ENCODE data around the gene COPG2. TPM values are rescaled to one million over a fixed set of nuclear protein-coding genes. Genes with fewer than 3 reads are reported as not detected.

The COPG2 gene
- total and polyA plus RNA-seq, 2 experiments from 2014 or later = 4.9 to 66.3 TPM

GRCh38 chr7:130641040-130641439, 27.5 kb downstream of the COPG2 start:
- Histone ChIP-seq H3K27me3 (ENCODE audit: insufficient read depth) (no peaks in the 10 kb centered on the region), H3F3A (replicated peaks; ENCODE audit: low read depth) (no peaks in the 10 kb centered on the region), H3K9me2 (ENCODE audit: insufficient read depth) (no peaks in the 10 kb centered on the region), H3K27ac (ENCODE audit: low read depth) (no peak overlapping the region), H2AFZ (no peak overlapping the region), H3K36me3 (ENCODE audit: insufficient read depth) (peaks cover 14% of the 10 kb centered on the region), H3K4me2 (no peak overlapping the region), H3K4me3 (no peak overlapping the region), H4K20me1 (replicated peaks; ENCODE audit: insufficient read depth) (no peaks in the 10 kb centered on the region), H3K79me2 (replicated peaks; ENCODE audit: insufficient read depth) (no peaks in the 10 kb centered on the region), H3K4me1 (ENCODE audit: insufficient read depth) (no peaks in the 10 kb centered on the region)
- peaks cover 83% of the 10 kb centered on the region for H3K36me3 Mint-ChIP-seq (ENCODE audit: low read depth)
- H3K27ac Mint-ChIP-seq = no peak overlapping the region
- DNase-seq (ENCODE audit: low spot score) = no peak
- TF ChIP-seq CREB1 (CRISPR knock-in tag; IDR thresholded peaks at IDR 0.05; ENCODE audit: low read depth) = no peak
- TF ChIP-seq JUNB (IDR thresholded peaks at IDR 0.05; ENCODE audit: unreplicated experiment) = no peak
- TF ChIP-seq ZNF331 (CRISPR knock-in tag; IDR thresholded peaks at IDR 0.05; ENCODE audit: low read depth) = no peak
- no peak for TF ChIP-seq EZH2 (IDR thresholded peaks at IDR 0.05; ENCODE audit: low read depth, unreplicated experiment)
- TF ChIP-seq STAT1 (IDR thresholded peaks at IDR 0.05; ENCODE audit: unreplicated experiment) = no peak
- TF ChIP-seq ZNF114 (CRISPR knock-in tag; IDR thresholded peaks at IDR 0.05) = no peak
- TF ChIP-seq REST (IDR thresholded peaks at IDR 0.05; ENCODE audit: unreplicated experiment) = no peak
- no peak for TF ChIP-seq EZH2phosphoT487 (IDR thresholded peaks at IDR 0.05; ENCODE audit: unreplicated experiment)
- TF ChIP-seq ETS1 (IDR thresholded peaks at IDR 0.05) = no peak
- H3K4me1 Mint-ChIP-seq = no peaks in the 10 kb centered on the region
- ATAC-seq = no peak
- no peaks in the 10 kb centered on the region for H3K27me3 Mint-ChIP-seq (ENCODE audit: insufficient read depth, low read depth, poor library complexity)
- H3K4me3 Mint-ChIP-seq = no peak overlapping the region
- peaks cover 39% of the 10 kb centered on the region for H3K9me3 Mint-ChIP-seq

GRCh38 chr7:130639388-130639787, 29.2 kb downstream of the COPG2 start:
- H4K20me1 ChIP-seq (replicated peaks; ENCODE audit: insufficient read depth) = no peaks in the 10 kb centered on the region
- no peaks in the 10 kb centered on the region for H3F3A ChIP-seq (replicated peaks; ENCODE audit: low read depth)
- H3K27ac ChIP-seq (ENCODE audit: low read depth) = no peak overlapping the region
- no peak for ATAC-seq
- Mint-ChIP-seq H3K9me3 (peaks cover 56% of the 10 kb centered on the region), H3K4me1 (no peaks in the 10 kb centered on the region), H3K27me3 (ENCODE audit: insufficient read depth, low read depth, poor library complexity) (no peaks in the 10 kb centered on the region), H3K27ac (no peak overlapping the region), H3K4me3 (no peak overlapping the region), H3K36me3 (ENCODE audit: low read depth) (peaks cover 90% of the 10 kb centered on the region)
- H3K4me2 ChIP-seq = no peak overlapping the region
- no peak overlapping the region for H3K4me3 ChIP-seq
- DNase-seq (ENCODE audit: low spot score) = no peak
- no peak overlapping the region for H2AFZ ChIP-seq
- H3K79me2 ChIP-seq (replicated peaks; ENCODE audit: insufficient read depth) = no peaks in the 10 kb centered on the region
- H3K4me1 ChIP-seq (ENCODE audit: insufficient read depth) = no peaks in the 10 kb centered on the region
- H3K9me2 ChIP-seq (ENCODE audit: insufficient read depth) = no peaks in the 10 kb centered on the region
- H3K36me3 ChIP-seq (ENCODE audit: insufficient read depth) = peaks cover 14% of the 10 kb centered on the region
- H3K27me3 ChIP-seq (ENCODE audit: insufficient read depth) = no peaks in the 10 kb centered on the region
- no peak for TF ChIP-seq JUNB (IDR thresholded peaks at IDR 0.05; ENCODE audit: unreplicated experiment)
- TF ChIP-seq ZNF331 (CRISPR knock-in tag; IDR thresholded peaks at IDR 0.05; ENCODE audit: low read depth) = no peak
- no peak for TF ChIP-seq CTCF (conservative IDR thresholded peaks at IDR 0.05; ENCODE audit: low read depth in 2 of 2)
- TF ChIP-seq STAT1 (IDR thresholded peaks at IDR 0.05; ENCODE audit: unreplicated experiment) = no peak
- no peak for TF ChIP-seq EZH2 (IDR thresholded peaks at IDR 0.05; ENCODE audit: low read depth, unreplicated experiment)
